Coronary artery (tissue), 2 donors: ENCODE measurements around the gene ATAD3C.
A peak's percentile ranks its signal among the peaks of the same experiment; 100 is the strongest.
"Not testable (repeated sequence)": the region's sequence is repeated elsewhere in the genome, so short reads cannot be mapped to it uniquely, and the experiment has no call there.

Experiments used
- DNase-seq: peaks from one replicate; pipeline ENCODE4 v3.0.0-alpha.2; 2017; ENCODE audit warnings: low spot score
- H3K27ac ChIP-seq, 2 donors: fragments of 200-600 bp; sonication (generic); one replicate each; pipeline ENCODE4 v1.5.1; 2016 to 2019
- H3K4me3 ChIP-seq: fragments of 200-600 bp; sonication (generic); 2 replicates; pipeline ENCODE4 v1.5.1; 2016; ENCODE audit warnings: mild to moderate bottlenecking, moderate library complexity
- TF ChIP-seq, protein P1 (sequence below): fragments of 200-600 bp; sonication (generic); IDR thresholded peaks from one replicate; pipeline ENCODE4 v1.5.1; 2019; ENCODE audit warnings: antibody characterized with exemption

The ATAD3C gene

DNA sequence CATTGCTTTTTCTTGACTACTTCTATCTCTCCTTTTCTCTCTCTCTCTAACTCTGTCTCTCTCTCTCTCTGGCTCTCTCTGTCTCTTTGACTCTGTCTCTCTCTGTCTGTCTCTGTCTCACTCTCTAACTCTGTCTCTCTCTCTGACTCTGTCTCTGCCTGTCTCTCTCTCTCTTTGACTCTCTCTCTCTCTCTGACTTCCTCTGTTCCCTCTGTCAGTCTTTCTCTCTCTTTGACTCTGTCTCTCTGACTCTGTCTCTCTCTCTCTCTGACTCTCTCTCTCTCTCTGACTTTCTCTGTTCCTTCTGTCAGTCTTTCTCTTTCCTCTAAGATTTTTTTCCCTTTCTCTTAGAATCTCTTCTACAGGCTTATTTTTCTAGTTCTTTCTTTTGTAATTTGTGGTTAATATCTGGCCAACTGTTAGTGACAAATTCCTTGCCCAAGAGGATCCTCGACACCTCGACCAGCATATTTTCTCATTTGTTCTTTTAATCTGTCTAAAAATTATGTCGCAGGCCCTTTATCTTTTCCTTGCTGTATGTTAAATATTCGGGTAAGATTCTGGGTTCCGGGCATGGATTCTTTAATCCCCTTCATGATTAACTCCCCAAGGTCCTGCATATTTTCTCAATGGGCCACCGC is at the start of gene ATAD3C:
TSS of gene ATAD3C (plus strand) at position 591 of the 641 bp plus-strand sequence. CDS start 995 bp downstream, outside the sequence.
- no peak for DNase-seq
- Histone ChIP-seq H3K27ac (no peak within 1 kb of the TSS), H3K4me3 (no peak within 1 kb of the TSS)
- TF ChIP-seq, protein P1, sequence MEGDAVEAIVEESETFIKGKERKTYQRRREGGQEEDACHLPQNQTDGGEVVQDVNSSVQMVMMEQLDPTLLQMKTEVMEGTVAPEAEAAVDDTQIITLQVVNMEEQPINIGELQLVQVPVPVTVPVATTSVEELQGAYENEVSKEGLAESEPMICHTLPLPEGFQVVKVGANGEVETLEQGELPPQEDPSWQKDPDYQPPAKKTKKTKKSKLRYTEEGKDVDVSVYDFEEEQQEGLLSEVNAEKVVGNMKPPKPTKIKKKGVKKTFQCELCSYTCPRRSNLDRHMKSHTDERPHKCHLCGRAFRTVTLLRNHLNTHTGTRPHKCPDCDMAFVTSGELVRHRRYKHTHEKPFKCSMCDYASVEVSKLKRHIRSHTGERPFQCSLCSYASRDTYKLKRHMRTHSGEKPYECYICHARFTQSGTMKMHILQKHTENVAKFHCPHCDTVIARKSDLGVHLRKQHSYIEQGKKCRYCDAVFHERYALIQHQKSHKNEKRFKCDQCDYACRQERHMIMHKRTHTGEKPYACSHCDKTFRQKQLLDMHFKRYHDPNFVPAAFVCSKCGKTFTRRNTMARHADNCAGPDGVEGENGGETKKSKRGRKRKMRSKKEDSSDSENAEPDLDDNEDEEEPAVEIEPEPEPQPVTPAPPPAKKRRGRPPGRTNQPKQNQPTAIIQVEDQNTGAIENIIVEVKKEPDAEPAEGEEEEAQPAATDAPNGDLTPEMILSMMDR: no peak

DNA sequence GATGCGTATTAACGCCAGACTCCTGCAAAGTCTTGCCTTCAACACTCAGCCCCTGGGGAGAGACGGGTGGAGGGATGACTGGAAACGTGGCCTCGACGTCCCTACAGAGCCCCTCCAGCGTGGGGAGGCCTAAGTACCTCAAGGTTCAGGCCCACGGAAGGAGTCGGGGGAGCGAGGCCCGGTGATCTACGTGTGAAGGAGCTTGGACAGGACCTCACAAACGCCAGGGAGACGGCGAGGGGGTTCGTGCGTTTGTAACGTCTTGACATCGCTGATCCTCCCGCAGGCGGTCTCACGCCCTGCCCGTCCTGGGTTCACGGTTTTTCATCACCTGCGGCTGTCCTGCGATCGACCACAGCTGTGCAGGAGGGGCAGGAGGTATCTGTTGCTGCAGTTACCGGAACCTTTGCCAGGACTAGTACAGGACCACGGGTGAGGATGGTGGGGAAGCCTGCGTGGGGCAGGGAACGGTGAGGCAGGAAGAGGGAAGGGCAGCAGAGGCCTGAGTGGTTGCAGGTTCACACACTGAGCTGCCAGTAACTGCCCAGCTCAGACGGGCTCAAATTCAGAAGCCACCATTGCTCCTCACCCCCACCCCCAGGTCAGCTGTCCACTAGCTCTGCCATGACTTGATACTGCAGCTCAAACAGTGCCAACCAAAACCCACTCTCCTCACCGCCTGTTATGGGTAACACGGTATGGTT is 49.5 kb upstream of the ATAD3C start:
- Histone ChIP-seq H3K27ac (peak overlapping the region; percentile 57 to 92), H3K4me3 (peak overlapping the region; percentile 100)
- no peak for DNase-seq
- TF ChIP-seq, protein P1: no peak

- no peak for DNase-seq
- TF ChIP-seq, protein P1: no peak
- H3K4me3 ChIP-seq: peak overlapping the region; percentile 100
- H3K27ac ChIP-seq: peak overlapping the region in 1 of 2 donors; percentile 92
These were observed 48.7 kb upstream of the ATAD3C start for GRCh38 chr1:1400576-1401456.

GRCh38 chr1:1401457-1402010 is 48.0 kb upstream of the ATAD3C start:
- Histone ChIP-seq H3K4me3 (no peak overlapping the region), H3K27ac (no peak overlapping the region)
- DNase-seq: no peak
- TF ChIP-seq, protein P1: no peak

DNA sequence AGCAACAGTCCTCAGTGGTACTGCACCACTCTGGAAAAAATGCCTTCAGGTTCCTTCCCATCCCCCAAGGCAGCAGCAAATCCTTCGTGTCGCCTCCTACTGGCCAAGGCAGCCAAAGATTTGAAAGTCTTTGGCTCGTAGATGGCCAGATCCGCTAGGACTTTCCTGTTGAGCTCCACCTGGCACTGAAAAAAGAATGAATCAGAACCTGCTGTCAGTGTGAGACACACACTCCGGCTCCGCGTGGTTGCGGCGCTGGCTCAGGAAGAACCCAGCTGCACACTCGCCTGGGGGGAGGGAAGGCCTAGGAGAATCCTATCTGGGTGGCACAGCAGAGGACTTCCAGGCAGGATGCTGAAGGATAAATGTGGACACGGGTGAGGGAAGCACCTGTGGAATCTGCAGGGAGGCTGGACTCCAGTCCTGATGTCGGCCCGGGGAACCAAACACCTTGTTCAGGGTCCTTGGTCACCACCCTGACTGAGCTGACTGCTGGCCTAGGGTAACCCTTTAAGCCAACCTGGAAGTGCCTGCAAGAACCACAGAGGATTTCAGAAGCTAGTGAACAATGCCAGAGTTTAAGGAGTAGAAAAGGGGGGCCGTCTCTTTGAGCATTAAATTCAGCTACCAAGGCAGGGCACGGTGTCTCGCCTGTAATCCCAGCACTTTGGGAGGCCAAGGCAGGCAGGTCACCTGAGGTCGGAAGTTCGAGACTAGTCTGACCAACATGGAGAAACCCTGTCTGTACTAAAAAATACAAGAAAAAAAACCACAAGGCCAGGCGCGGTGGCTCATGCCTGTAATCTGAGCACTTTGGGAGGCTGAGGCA is 47.2 kb upstream of the ATAD3C start:
- no peak overlapping the region for H3K4me3 ChIP-seq
- DNase-seq: no peak
- no peak overlapping the region for H3K27ac ChIP-seq
- TF ChIP-seq, protein P1: no peak

GRCh38 chr1:1402901-1403392 is 46.5 kb upstream of the ATAD3C start:
- not testable (repeated sequence) for H3K4me3 ChIP-seq, DNase-seq, H3K27ac ChIP-seq
